Spleen (tissue), 11 donors: Measurements from ENCODE around the gene MAML1. TPM values are rescaled to one million over a fixed set of nuclear protein-coding genes. Genes with fewer than 3 reads are reported as not detected.

Experiments
- DNase-seq: peaks from one replicate; pipeline ENCODE4 v3.0.0-alpha.2; 2020
- H3K27ac ChIP-seq, 8 donors: fragments of 200-600 bp; sonication (generic) in 7 of 8; 1 replicate in 4 of 8; 2 replicates in 4 of 8; pipeline versions ENCODE4 v1.5.0 to v1.8.0; 2016 to 2021; ENCODE audit warnings: inconsistent platforms in 4 of 8, mild to moderate bottlenecking in 4 of 8, moderate library complexity in 1 of 8
- H3K27me3 ChIP-seq, 7 donors: fragments of 200-600 bp; sonication (generic) in 6 of 7; replicated peaks in 1 of 7; 1 replicate in 4 of 7; 2 replicates in 3 of 7; pipeline versions ENCODE4 v1.5.0 to v1.8.0; 2016 to 2021; ENCODE audit warnings: inconsistent platforms in 3 of 7, mild to moderate bottlenecking in 1 of 7
- H3K36me3 ChIP-seq, 6 donors: fragments of 200-600 bp; sonication (generic) in 5 of 6; 1 replicate in 4 of 6; 2 replicates in 2 of 6; pipeline versions ENCODE4 v1.5.0 to v1.8.0; 2016 to 2021; ENCODE audit warnings: inconsistent platforms in 2 of 6
- H3K4me1 ChIP-seq, 6 donors: fragments of 200-600 bp; sonication (generic) in 5 of 6; 1 replicate in 3 of 6; 2 replicates in 3 of 6; pipeline versions ENCODE4 v1.5.0 to v1.8.0; 2016 to 2021; ENCODE audit warnings: inconsistent platforms in 3 of 6
- H3K4me3 ChIP-seq, 8 donors: fragments of 200-600 bp; sonication (generic) in 7 of 8; 1 replicate in 4 of 8; 2 replicates in 4 of 8; pipeline versions ENCODE4 v1.5.0 to v1.8.0; 2016 to 2021; ENCODE audit warnings: inconsistent platforms in 4 of 8, mild to moderate bottlenecking in 4 of 8, moderate library complexity in 2 of 8
- H3K9me3 ChIP-seq, 8 donors: fragments of 200-600 bp; sonication (generic) in 7 of 8; 1 replicate in 4 of 8; 2 replicates in 4 of 8; pipeline versions ENCODE4 v1.5.0 to v1.8.0; 2016 to 2021; ENCODE audit warnings: inconsistent platforms in 4 of 8
- POLR2A ChIP-seq, 3 donors: fragments of 450-650 bp; IDR thresholded peaks; one replicate each; pipeline ENCODE4 v1.5.1; 2017; ENCODE audit warnings: antibody characterized with exemption in 3 of 3, mild to moderate bottlenecking in 1 of 3
- POLR2AphosphoS5 ChIP-seq, 3 donors: sonication (generic); formaldehyde crosslinking; IDR thresholded peaks; one replicate each; pipeline ENCODE4 v1.5.1; 2017; ENCODE audit warnings: antibody characterized with exemption in 3 of 3
- WGBS, 5 donors: extraction: QIAGEN DNeasy Blood & Tissue Kit in 3 of 5; methylation state at CpG; one replicate each; pipeline versions ENCODE4 v1.1.5 to v1.1.7; 2013 to 2018; 5-methylcytosine and 5-hydroxymethylcytosine counted together
- intact Hi-C: fragments of 100-400 bp; cut with DNase I; formaldehyde crosslinking; loops from one replicate; pipeline ENCODE4 v1.15.0; 2023; ENCODE audit warnings: low total_unique reads
- polyA plus RNA-seq, 3 donors: library from polyadenylated mRNA; stranded (reverse); fragments of 200-250 nt; gene quantifications; one replicate each; pipeline ENCODE4 v1.2.1, GENCODE V29; 2013
- total RNA-seq, 7 donors: library from RNA; depleted of rRNA in 3 of 7; stranded (reverse); fragments of >200 nt in 3 of 7; fragmentation: NEBNext Ultra II Directional in 4 of 7; extraction: Animal tissue kit (Norgen Biotek cat#: 25700) in 4 of 7; gene quantifications; one replicate each; pipeline versions ENCODE4 v1.1.0 to v1.2.1, GENCODE V29; 2016 to 2021
- TF ChIP-seq, protein P1 (sequence below), 11 experiments: fragments of 200-600 bp in 7 of 11; fragments of 450-650 bp in 4 of 11; sonication (generic) in 4 of 11; IDR thresholded peaks in 8 of 11; conservative IDR thresholded peaks in 3 of 11; 1 replicate in 7 of 11; 2 replicates in 4 of 11; pipeline versions ENCODE4 v1.4.0 to v1.8.0; 2016 to 2021; ENCODE audit warnings: antibody characterized with exemption in 11 of 11, inconsistent platforms in 4 of 11, mild to moderate bottlenecking in 1 of 11
- donor health status: healthy with polysubstance abuse.
- donor health status: DM: no; HTN: no; CAD: no; lungs with moderate emphysema.
- donor health status: DM: no; HTN: no; CAD: no.
- donor health status: Bipolar disorder and iron deficiency.
- donor health status: healthy.
- donor health status: DM: no; HTN: no; CAD: no.
- donor health status: DM: yes; HTN: yes; CAD: no.

The MAML1 gene
- total and polyA plus RNA-seq, 10 donors = 4.7 to 42.8 (median 33.7) TPM

DNA sequence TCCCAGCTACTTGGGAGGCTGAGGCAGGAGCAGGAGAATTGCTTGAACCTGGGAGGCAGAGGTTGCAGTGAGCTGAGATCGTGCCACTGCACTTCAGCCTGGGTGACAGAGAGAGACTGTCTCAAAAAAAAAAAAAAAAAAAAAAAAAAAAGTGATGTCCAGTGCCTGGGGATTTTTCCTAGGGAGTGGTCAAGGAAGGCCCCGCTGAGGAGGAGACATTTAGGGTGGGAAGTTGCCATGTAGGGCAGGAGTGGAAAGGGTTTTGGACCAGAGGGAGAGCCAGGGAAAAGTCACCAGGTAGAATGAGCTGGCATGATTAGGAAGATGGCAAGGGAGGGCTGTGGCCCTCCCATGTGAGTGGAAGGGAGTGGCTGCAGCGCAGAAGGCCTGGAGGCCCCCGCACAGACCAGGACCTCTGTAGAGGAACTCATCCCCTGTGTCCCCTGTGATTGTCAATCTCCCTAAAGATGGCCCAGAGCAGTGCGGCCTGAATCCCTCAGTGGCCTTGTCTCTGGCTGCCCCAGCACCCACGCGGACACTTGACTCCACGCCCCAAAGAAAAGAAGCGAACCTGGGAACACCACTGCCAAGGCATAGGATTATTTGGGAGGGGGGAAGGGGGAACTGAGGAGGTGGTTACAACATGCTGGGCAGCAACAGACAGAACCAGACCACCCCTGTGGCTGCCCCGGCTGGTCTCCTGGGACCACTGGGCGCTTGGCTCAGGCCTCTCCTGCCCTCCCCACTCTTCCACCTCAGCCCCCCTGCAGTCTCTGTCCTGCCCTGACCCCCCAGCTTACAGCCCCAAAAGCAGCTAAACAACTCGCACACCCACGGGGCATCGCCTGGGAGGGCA, 85.5 kb downstream of the MAML1 start:
- WGBS, 5 donors = 56 to 72% (median 63%) methylated on average over 11 to 14 of the region's 14 CpGs
- DNase-seq = peak; percentile 76
- Histone ChIP-seq H3K9me3 (no peaks in the 10 kb centered on the region), H3K4me3 (peak overlapping the region in 7 of 8 donors; percentile 11 to 97 (median 95)), H3K27ac (peak overlapping the region; percentile 86 to 100 (median 100)), H3K4me1 (peaks cover 43 to 62% (median 58%) of the 10 kb centered on the region in 6 donors), H3K36me3 (peaks cover 0 to 28% (median 6%) of the 10 kb centered on the region in 6 donors), H3K27me3 (peaks cover 0 to 12% (median 0%) of the 10 kb centered on the region in 7 donors)
- intact Hi-C loops = no loop called here
- TF ChIP-seq, protein P1, sequence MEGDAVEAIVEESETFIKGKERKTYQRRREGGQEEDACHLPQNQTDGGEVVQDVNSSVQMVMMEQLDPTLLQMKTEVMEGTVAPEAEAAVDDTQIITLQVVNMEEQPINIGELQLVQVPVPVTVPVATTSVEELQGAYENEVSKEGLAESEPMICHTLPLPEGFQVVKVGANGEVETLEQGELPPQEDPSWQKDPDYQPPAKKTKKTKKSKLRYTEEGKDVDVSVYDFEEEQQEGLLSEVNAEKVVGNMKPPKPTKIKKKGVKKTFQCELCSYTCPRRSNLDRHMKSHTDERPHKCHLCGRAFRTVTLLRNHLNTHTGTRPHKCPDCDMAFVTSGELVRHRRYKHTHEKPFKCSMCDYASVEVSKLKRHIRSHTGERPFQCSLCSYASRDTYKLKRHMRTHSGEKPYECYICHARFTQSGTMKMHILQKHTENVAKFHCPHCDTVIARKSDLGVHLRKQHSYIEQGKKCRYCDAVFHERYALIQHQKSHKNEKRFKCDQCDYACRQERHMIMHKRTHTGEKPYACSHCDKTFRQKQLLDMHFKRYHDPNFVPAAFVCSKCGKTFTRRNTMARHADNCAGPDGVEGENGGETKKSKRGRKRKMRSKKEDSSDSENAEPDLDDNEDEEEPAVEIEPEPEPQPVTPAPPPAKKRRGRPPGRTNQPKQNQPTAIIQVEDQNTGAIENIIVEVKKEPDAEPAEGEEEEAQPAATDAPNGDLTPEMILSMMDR (IDR thresholded peaks at IDR 0.05 in 8 of 11, conservative IDR thresholded peaks at IDR 0.05 in 3 of 11) = no peak
- TF ChIP-seq POLR2AphosphoS5 (IDR thresholded peaks at IDR 0.05) (no peak), POLR2A (IDR thresholded peaks at IDR 0.05) (no peak)

DNA sequence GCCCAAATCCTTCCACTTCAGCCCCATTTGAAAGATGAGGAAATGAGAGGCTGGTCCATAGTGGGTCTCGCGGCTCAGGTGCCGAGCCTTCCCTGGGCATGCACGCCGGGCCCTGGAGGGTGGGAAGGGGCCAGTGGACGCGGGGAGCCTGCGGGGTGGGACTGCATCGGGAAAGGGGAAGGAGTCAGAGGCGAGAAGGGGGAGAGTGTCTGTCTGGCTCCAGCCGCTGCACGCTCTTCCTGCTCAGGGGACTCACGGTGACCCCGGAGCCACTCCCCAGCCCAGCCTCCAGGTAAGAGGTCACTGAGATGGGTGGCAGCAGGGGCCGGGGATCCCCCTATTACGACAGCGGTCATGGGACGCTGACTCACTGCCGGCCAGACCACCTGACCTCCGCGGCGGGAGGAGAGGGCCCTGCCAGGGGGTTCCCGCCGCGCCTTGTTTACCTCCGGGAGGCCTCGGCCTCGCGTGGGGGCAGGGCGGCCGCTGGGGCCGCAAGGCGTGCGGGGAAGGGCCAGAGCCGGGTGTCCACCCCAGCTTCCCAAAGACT, 86.2 kb downstream of the MAML1 start:
- WGBS, 5 donors = 2 to 6% (median 3%) methylated on average over 27 to 35 of the region's 35 CpGs
- TF ChIP-seq POLR2AphosphoS5 (IDR thresholded peaks at IDR 0.05) = peak; percentile 90 to 93 (median 91)
- TF ChIP-seq, protein P1 (IDR thresholded peaks at IDR 0.05 in 8 of 11, conservative IDR thresholded peaks at IDR 0.05 in 3 of 11) = no peak
- peak in 1 of 3 donors; percentile 12 for TF ChIP-seq POLR2A (IDR thresholded peaks at IDR 0.05)
- Histone ChIP-seq H3K27ac (peak overlapping the region; percentile 86 to 100 (median 100)), H3K9me3 (no peaks in the 10 kb centered on the region), H3K27me3 (peaks cover 0 to 12% (median 0%) of the 10 kb centered on the region in 7 donors), H3K4me1 (peaks cover 46 to 69% (median 64%) of the 10 kb centered on the region in 6 donors), H3K36me3 (peaks cover 0 to 30% (median 12%) of the 10 kb centered on the region in 6 donors), H3K4me3 (peak overlapping the region; percentile 11 to 97 (median 94))
- DNase-seq = peak; percentile 98
- intact Hi-C loops = no loop called here

- TF ChIP-seq, protein P1 (IDR thresholded peaks at IDR 0.05 in 8 of 11, conservative IDR thresholded peaks at IDR 0.05 in 3 of 11) = no peak
- TF ChIP-seq POLR2A (IDR thresholded peaks at IDR 0.05) (no peak), POLR2AphosphoS5 (IDR thresholded peaks at IDR 0.05) (no peak)
- Histone ChIP-seq H3K4me1 (peaks cover 46 to 76% (median 71%) of the 10 kb centered on the region in 6 donors), H3K9me3 (no peaks in the 10 kb centered on the region), H3K36me3 (peaks cover 0 to 30% (median 19%) of the 10 kb centered on the region in 6 donors), H3K4me3 (peak overlapping the region in 7 of 8 donors; percentile 16 to 97 (median 95)), H3K27ac (peak overlapping the region; percentile 86 to 100 (median 100)), H3K27me3 (peaks cover 0 to 12% (median 0%) of the 10 kb centered on the region in 7 donors)
- intact Hi-C loops = no loop called here
- DNase-seq = peak; percentile 93
- WGBS, 5 donors = 19 to 33% (median 27%) methylated on average over 9 to 26 of the region's 26 CpGs
Observed at GRCh38 chr5:179819296-179820126, 86.9 kb downstream of the MAML1 start.
